Type B pancreatic cell (in vitro differentiated cells): ENCODE data around the gene HHATL. TPM values are rescaled to one million over a fixed set of nuclear protein-coding genes. Genes with fewer than 3 reads are reported as not detected.
A peak's percentile ranks its signal among the peaks of the same experiment; 100 is the strongest.

Experiments
- DNase-seq: peaks from one replicate; pipeline ENCODE4 v3.0.0; 2021; ENCODE audit warnings: mixed read lengths; ENCODE audit not compliant: unreplicated experiment; ENCODE audit errors: extremely low spot score
- H3K27ac Mint-ChIP-seq: 2 replicates; pipeline ENCODE4 v1.8.0; 2021; ENCODE audit warnings: mild to moderate bottlenecking, mixed read lengths
- H3K27me3 Mint-ChIP-seq: 2 replicates; pipeline ENCODE4 v1.8.0; 2021; ENCODE audit warnings: mixed read lengths
- H3K36me3 Mint-ChIP-seq: 2 replicates; pipeline ENCODE4 v1.8.0; 2021; ENCODE audit warnings: mixed read lengths
- H3K4me1 Mint-ChIP-seq: one replicate; pipeline ENCODE4 v1.8.0; 2021; ENCODE audit warnings: mixed read lengths; ENCODE audit not compliant: unreplicated experiment
- H3K4me3 Mint-ChIP-seq: 2 replicates; pipeline ENCODE4 v1.8.0; 2021; ENCODE audit warnings: mild to moderate bottlenecking, mixed read lengths
- H3K9me3 Mint-ChIP-seq: 2 replicates; pipeline ENCODE4 v1.8.0; 2021; ENCODE audit warnings: mixed read lengths
- CTCF ChIP-seq: fragments of 200-600 bp; sonication (generic); conservative IDR thresholded peaks from 2 replicates; pipeline ENCODE4 v1.5.0; 2021; ENCODE audit warnings: antibody characterized with exemption, mild to moderate bottlenecking
- total RNA-seq: library from RNA; stranded (reverse); gene quantifications from 2 replicates; pipeline ENCODE4 v1.2.1, GENCODE V29; 2021; ENCODE audit warnings: low replicate concordance

The HHATL gene
- total RNA-seq, 1 donor from 2014 or later: not detected

GRCh38 chr3:42732829-42733459 lies 30.3 kb upstream of the HHATL start:
- Mint-ChIP-seq H3K27me3 (no peaks in the 10 kb centered on the region), H3K4me3 (no peak overlapping the region), H3K36me3 (no peaks in the 10 kb centered on the region), H3K9me3 (no peaks in the 10 kb centered on the region), H3K27ac (no peak overlapping the region), H3K4me1 (peaks cover 8% of the 10 kb centered on the region)
- peak; percentile 55 for TF ChIP-seq CTCF
- DNase-seq: peak; percentile 53

GRCh38 chr3:42732196-42732828 lies 29.7 kb upstream of the HHATL start:
- Mint-ChIP-seq H3K4me1 (peaks cover 8% of the 10 kb centered on the region), H3K4me3 (no peak overlapping the region), H3K27me3 (no peaks in the 10 kb centered on the region), H3K9me3 (no peaks in the 10 kb centered on the region), H3K27ac (no peak overlapping the region), H3K36me3 (no peaks in the 10 kb centered on the region)
- DNase-seq: peak; percentile 55
- TF ChIP-seq CTCF: no peak

DNA sequence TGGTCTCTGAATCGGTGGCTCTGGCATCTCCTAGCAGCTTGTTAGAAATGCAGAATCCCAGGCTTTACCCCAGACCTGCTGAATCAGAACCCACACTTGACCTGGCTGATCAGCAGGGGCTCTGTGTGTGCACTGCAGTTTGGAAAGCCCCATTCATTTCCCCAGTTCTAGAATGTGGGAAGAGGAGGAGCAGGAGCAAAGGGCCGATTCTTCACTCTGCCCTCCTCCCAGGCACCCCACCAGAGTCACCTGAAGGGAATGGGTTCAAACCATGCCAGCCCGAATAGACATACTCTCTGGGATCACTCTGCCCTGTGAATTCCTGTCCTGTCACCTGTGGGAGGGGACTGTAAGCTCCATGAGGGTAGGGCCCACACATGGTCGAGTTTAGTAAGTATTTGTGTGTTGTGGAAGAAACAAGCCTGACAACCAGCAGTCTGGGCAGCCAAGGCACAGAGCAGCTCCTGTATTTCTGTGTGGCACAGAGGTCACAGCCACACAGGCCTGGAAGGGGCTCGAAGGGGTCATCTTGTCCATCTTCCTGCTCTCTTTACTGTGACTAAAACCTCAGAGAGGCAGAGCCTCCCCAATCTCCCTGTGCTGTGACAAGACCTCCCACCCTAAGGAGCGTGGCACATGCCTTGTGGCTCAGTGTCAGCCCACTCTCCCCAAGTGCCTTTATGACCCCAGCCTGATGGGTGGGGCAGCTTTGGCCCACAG lies 29.0 kb upstream of the HHATL start:
- H3K36me3 Mint-ChIP-seq: no peaks in the 10 kb centered on the region
- H3K4me3 Mint-ChIP-seq: no peak overlapping the region
- no peaks in the 10 kb centered on the region for H3K27me3 Mint-ChIP-seq
- TF ChIP-seq CTCF: no peak
- peaks cover 8% of the 10 kb centered on the region for H3K4me1 Mint-ChIP-seq
- DNase-seq: peak; percentile 32
- H3K27ac Mint-ChIP-seq: no peak overlapping the region
- no peaks in the 10 kb centered on the region for H3K9me3 Mint-ChIP-seq

- no peaks in the 10 kb centered on the region for H3K36me3 Mint-ChIP-seq
- no peaks in the 10 kb centered on the region for H3K27me3 Mint-ChIP-seq
- H3K4me3 Mint-ChIP-seq: no peak overlapping the region
- DNase-seq: no peak
- H3K9me3 Mint-ChIP-seq: no peaks in the 10 kb centered on the region
- H3K27ac Mint-ChIP-seq: no peak overlapping the region
- H3K4me1 Mint-ChIP-seq: peaks cover 8% of the 10 kb centered on the region
- no peak for TF ChIP-seq CTCF
Measured at GRCh38 chr3:42730706-42731420, 28.3 kb upstream of the HHATL start.

GRCh38 chr3:42730294-42730693 lies 27.7 kb upstream of the HHATL start:
- Mint-ChIP-seq H3K9me3 (no peaks in the 10 kb centered on the region), H3K27me3 (no peaks in the 10 kb centered on the region), H3K4me3 (no peak overlapping the region), H3K4me1 (peaks cover 8% of the 10 kb centered on the region), H3K36me3 (no peaks in the 10 kb centered on the region), H3K27ac (no peak overlapping the region)
- no peak for TF ChIP-seq CTCF
- no peak for DNase-seq
